Measurements from ENCODE around the gene ITPK1. TPM values are rescaled to one million over a fixed set of nuclear protein-coding genes. Genes with fewer than 3 reads are reported as not detected.

The ITPK1 gene
- total RNA-seq, 4 donors from 2014 or later, result 37.5 to 47.5 (median 41.4) TPM

DNA sequence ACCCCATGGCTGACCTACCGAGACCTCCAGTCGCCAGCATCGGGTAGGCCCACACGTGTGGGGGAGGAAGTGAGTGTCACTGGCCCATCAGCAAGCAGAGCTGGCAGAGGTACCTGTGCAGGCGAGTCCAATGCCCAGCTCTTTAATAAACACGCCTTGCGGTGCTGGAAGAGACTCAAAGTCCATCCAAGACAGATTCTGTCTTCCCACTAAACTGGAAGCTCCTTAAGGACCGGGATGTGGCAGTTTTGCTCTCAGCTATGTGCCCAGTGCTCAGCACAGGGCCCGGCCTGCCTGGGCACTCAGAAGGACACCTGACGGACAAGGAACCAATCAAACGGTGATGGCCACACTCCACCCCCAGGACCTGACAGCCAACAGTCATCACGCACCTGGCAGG is 65.0 kb downstream of the ITPK1 start:
- no peak for DNase-seq (ENCODE audit: low spot score in 2 of 2)
- H3K4me3 ChIP-seq (ENCODE audit: low read depth, poor library complexity, severe bottlenecking), result no peak overlapping the region
- 91 to 92% methylated on average over 12 of the region's 12 CpGs for WGBS, 2 donors
- no peak for TF ChIP-seq POLR2A (IDR thresholded peaks at IDR 0.05)
- TF ChIP-seq, protein P1, sequence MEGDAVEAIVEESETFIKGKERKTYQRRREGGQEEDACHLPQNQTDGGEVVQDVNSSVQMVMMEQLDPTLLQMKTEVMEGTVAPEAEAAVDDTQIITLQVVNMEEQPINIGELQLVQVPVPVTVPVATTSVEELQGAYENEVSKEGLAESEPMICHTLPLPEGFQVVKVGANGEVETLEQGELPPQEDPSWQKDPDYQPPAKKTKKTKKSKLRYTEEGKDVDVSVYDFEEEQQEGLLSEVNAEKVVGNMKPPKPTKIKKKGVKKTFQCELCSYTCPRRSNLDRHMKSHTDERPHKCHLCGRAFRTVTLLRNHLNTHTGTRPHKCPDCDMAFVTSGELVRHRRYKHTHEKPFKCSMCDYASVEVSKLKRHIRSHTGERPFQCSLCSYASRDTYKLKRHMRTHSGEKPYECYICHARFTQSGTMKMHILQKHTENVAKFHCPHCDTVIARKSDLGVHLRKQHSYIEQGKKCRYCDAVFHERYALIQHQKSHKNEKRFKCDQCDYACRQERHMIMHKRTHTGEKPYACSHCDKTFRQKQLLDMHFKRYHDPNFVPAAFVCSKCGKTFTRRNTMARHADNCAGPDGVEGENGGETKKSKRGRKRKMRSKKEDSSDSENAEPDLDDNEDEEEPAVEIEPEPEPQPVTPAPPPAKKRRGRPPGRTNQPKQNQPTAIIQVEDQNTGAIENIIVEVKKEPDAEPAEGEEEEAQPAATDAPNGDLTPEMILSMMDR (IDR thresholded peaks at IDR 0.05), result no peak
- intact Hi-C loops (cut with DNase I; ENCODE audit: low total_unique reads), result no loop called here

DNA sequence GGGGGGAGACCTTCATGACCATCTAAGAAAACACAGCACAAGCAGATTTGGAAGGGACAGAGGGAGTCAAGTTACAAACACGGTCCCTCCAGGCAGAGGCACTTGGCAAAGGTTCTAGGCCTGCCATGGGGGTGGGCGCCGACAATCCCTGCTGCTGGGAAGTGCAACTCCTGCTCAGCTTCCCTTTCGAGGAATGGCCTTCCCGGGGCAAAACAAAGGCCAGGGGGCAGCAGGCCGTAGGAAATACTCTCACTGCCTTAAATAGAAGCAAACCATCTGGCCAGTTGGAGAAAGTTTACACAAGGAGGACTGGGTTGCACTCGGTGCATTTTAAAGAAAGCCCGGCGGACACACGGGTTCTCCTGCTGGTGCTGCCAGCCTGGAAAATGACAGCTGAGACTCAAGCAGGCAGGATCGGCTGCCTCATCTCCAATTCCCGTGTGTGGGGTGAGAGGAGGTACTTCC is 65.8 kb downstream of the ITPK1 start:
- no peak overlapping the region for H3K4me3 ChIP-seq (ENCODE audit: low read depth, poor library complexity, severe bottlenecking)
- TF ChIP-seq, protein P1 (IDR thresholded peaks at IDR 0.05), result no peak
- TF ChIP-seq POLR2A (IDR thresholded peaks at IDR 0.05), result no peak
- intact Hi-C loops (cut with DNase I; ENCODE audit: low total_unique reads), result no loop called here
- no peak for DNase-seq (ENCODE audit: low spot score in 2 of 2)
- WGBS, 2 donors, result 62 to 65% methylated on average over 12 of the region's 12 CpGs

DNA sequence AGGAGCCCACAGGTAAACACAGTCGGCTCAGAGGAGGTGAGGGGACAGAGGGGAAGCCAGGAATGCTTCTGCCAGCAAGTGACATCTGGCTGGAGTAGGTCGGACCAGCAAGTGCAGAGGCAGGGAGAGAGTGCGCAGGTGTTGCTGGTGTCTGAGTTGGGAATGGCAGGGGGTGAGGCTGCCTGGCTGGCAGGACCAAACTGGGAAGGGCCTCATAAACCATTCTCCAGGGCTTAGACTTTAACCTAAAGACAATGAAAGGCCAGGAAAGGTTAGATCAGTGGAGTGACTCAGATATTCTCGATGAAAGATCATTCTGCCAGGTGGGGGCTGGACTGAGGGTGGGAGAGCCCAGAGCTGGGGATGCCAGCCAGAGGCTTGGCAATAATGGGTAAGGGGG is 66.4 kb downstream of the ITPK1 start:
- DNase-seq (ENCODE audit: low spot score in 2 of 2), result no peak
- intact Hi-C loops (cut with DNase I; ENCODE audit: low total_unique reads), result no loop called here
- TF ChIP-seq, protein P1 (IDR thresholded peaks at IDR 0.05), result no peak
- no peak for TF ChIP-seq POLR2A (IDR thresholded peaks at IDR 0.05)
- no peak overlapping the region for H3K4me3 ChIP-seq (ENCODE audit: low read depth, poor library complexity, severe bottlenecking)
- WGBS, 2 donors, result 70 to 82% methylated on average over 4 of the region's 4 CpGs

DNA sequence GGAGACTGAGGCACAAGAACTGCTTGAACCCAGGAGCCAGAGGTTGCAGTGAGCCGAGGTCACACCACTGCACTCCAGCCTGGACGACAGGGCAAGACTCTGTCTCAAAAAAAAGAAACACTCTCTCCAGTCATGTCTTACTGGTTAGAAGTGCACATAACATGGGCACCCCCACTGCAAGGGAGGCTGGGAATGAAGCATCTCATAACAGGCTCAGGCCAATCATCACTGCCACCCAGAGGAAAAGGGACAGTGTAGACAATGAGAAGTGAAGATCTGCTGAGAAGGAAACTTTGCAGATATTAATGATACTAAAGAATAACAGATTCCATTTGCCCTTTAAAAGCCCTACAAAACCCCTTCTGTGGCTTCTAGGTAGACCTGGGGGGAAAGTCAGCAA is 66.9 kb downstream of the ITPK1 start:
- DNase-seq (ENCODE audit: low spot score in 2 of 2), result no peak
- TF ChIP-seq POLR2A (IDR thresholded peaks at IDR 0.05), result no peak
- TF ChIP-seq, protein P1 (IDR thresholded peaks at IDR 0.05), result no peak
- 93 to 97% methylated on average over 2 of the region's 2 CpGs for WGBS, 2 donors
- no peak overlapping the region for H3K4me3 ChIP-seq (ENCODE audit: low read depth, poor library complexity, severe bottlenecking)
- intact Hi-C loops (cut with DNase I; ENCODE audit: low total_unique reads), result no loop called here

DNA sequence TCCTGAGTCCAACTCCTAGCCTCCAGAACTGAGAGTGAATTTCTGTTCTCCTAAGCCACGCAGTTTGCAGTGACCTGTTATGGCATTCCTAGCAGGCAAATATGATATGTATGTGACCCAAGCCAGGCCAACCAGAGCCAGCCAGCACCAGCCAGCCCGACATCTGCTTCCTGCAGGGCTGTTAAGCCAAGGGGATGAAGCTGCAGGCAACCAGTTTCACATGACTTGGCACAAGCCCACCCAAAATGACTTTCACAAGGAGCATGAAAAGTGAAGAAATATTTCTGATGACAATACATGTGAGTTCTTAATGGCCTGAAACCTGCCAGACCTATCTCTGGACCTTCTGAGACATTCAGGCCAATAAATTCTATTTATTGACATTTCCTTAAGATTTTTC is 68.1 kb downstream of the ITPK1 start:
- WGBS, 2 donors, result 44 to 74% methylated on average over 2 of the region's 2 CpGs
- intact Hi-C loops (cut with DNase I; ENCODE audit: low total_unique reads), result no loop called here
- H3K4me3 ChIP-seq (ENCODE audit: low read depth, poor library complexity, severe bottlenecking), result no peak overlapping the region
- peak; percentile 68 to 90 for DNase-seq (ENCODE audit: low spot score in 2 of 2)
- no peak for TF ChIP-seq POLR2A (IDR thresholded peaks at IDR 0.05)
- TF ChIP-seq, protein P1 (IDR thresholded peaks at IDR 0.05), result no peak

DNA sequence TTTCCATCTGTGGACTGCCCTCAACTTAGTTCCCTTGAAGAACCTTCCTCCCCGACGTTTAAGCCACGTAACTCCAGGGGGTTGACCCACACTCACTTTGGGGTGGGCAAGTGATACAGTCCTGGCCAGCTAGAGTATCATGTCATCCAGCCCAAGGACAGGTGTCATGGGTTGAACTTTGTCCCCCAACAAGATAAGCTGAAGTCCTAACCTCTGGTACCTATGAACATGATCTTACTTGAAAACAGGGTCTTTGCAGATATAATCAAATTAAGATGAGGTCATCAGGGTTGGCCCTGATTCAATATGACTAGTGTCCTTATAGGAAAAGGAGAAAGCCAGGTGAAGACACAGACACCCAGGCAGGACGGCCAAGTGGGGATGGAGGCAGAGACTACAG is 68.6 kb downstream of the ITPK1 start:
- no peak overlapping the region for H3K4me3 ChIP-seq (ENCODE audit: low read depth, poor library complexity, severe bottlenecking)
- TF ChIP-seq POLR2A (IDR thresholded peaks at IDR 0.05), result no peak
- TF ChIP-seq, protein P1 (IDR thresholded peaks at IDR 0.05), result no peak
- intact Hi-C loops (cut with DNase I; ENCODE audit: low total_unique reads), result no loop called here
- no peak for DNase-seq (ENCODE audit: low spot score in 2 of 2)
- 83 to 86% methylated on average over 4 of the region's 4 CpGs for WGBS, 2 donors
